Prostate gland (tissue), 2 donors: ENCODE results near the gene LUC7L3.

ENCODE experiments used
- CTCF ChIP-seq, 4 experiments: fragments of 200-600 bp in 2 of 4; fragments of 450-650 bp in 2 of 4; sonication (generic) in 2 of 4; IDR thresholded peaks; 1 replicate in 3 of 4; 2 replicates in 1 of 4; pipeline ENCODE4 v1.5.1; 2016 to 2019; ENCODE audit warnings: antibody characterized with exemption in 4 of 4, mild to moderate bottlenecking in 2 of 4, moderate library complexity in 2 of 4
- POLR2A ChIP-seq: fragments of 450-650 bp; IDR thresholded peaks from one replicate; pipeline ENCODE4 v1.6.1; 2016; ENCODE audit warnings: antibody characterized with exemption, mild to moderate bottlenecking
- POLR2AphosphoS5 ChIP-seq: sonication (generic); formaldehyde crosslinking; IDR thresholded peaks from one replicate; pipeline ENCODE4 v1.6.1; 2017; ENCODE audit warnings: antibody characterized with exemption

GRCh38 chr17:50721194-50722010, 2.0 kb downstream of the LUC7L3 start:
- TF ChIP-seq CTCF (IDR thresholded peaks at IDR 0.05) (no peak), POLR2A (no peak), POLR2AphosphoS5 (no peak)
